Thymus (tissue), 11 donors: ENCODE data around the gene XG. TPM values are rescaled to one million over a fixed set of nuclear protein-coding genes. Genes with fewer than 3 reads are reported as not detected.
A peak's percentile ranks its signal among the peaks of the same experiment; 100 is the strongest.
"Not testable (repeated sequence)": the region's sequence is repeated elsewhere in the genome, so short reads cannot be mapped to it uniquely, and the experiment has no call there.

ENCODE experiments used
- DNase-seq, 9 donors: peaks; one replicate each; pipeline ENCODE4 v3.0.0-alpha.2; 2013; ENCODE audit warnings: low spot score in 9 of 9, low read depth in 6 of 9, missing footprints in 1 of 9
- H3K27ac ChIP-seq, 2 donors: one replicate each; pipeline ENCODE4 v1.5.1; 2013; ENCODE audit warnings: control low read depth in 1 of 2, low read depth in 1 of 2, low read length in 1 of 2, mild to moderate bottlenecking in 1 of 2, moderate library complexity in 1 of 2
- H3K27me3 ChIP-seq, 2 donors: one replicate each; pipeline ENCODE4 v1.5.1; 2013; ENCODE audit warnings: low read length in 1 of 2; ENCODE audit not compliant: control insufficient read depth in 2 of 2, insufficient read depth in 1 of 2
- H3K36me3 ChIP-seq, 2 donors: one replicate each; pipeline ENCODE4 v1.5.1; 2013; ENCODE audit warnings: low read length in 1 of 2, mild to moderate bottlenecking in 1 of 2, moderate library complexity in 1 of 2; ENCODE audit not compliant: control insufficient read depth in 2 of 2, insufficient read depth in 2 of 2
- H3K4me1 ChIP-seq, 2 donors: one replicate each; pipeline ENCODE4 v1.5.1; 2013; ENCODE audit warnings: low read length in 2 of 2; ENCODE audit not compliant: control insufficient read depth in 2 of 2, insufficient read depth in 2 of 2
- H3K4me3 ChIP-seq, 2 donors: one replicate each; pipeline ENCODE4 v1.5.1; 2013; ENCODE audit warnings: low read length in 2 of 2, control low read depth in 1 of 2, mild to moderate bottlenecking in 1 of 2
- H3K9me3 ChIP-seq, 2 donors: one replicate each; pipeline ENCODE4 v1.5.1; 2013; ENCODE audit warnings: low read length in 1 of 2, mild to moderate bottlenecking in 1 of 2; ENCODE audit not compliant: control insufficient read depth in 2 of 2, insufficient read depth in 1 of 2
- WGBS: extraction: QIAGEN DNeasy Blood & Tissue Kit; methylation state at CpG from one replicate; pipeline ENCODE4 v1.1.7; 2013; 5-methylcytosine and 5-hydroxymethylcytosine counted together
- polyA plus RNA-seq: library from polyadenylated mRNA; stranded (reverse); fragments of 200-250 nt; gene quantifications from one replicate; pipeline ENCODE4 v1.2.3, GENCODE V29; 2013
- total RNA-seq: library from RNA; stranded (reverse); fragments of 120-200 nt; gene quantifications from one replicate; pipeline ENCODE4 v1.2.4, GENCODE V29; 2013
- donor health status: healthy.

XG gene
- total and polyA plus RNA-seq, 2 donors: 1.0 to 1.3 TPM

GRCh38 chrX:2781698-2782097 lies 29.9 kb downstream of the XG start:
- no peaks in the 10 kb centered on the region for H3K36me3 ChIP-seq
- no peaks in the 10 kb centered on the region for H3K4me1 ChIP-seq
- no peak overlapping the region for H3K4me3 ChIP-seq
- 33% methylated on average over 6 of the region's 6 CpGs for WGBS
- no peak for DNase-seq
- no peaks in the 10 kb centered on the region for H3K27me3 ChIP-seq
- no peaks in the 10 kb centered on the region for H3K9me3 ChIP-seq
- H3K27ac ChIP-seq: no peak overlapping the region

- Histone ChIP-seq H3K4me1 (no peaks in the 10 kb centered on the region), H3K9me3 (no peaks in the 10 kb centered on the region), H3K4me3 (no peak overlapping the region), H3K36me3 (no peaks in the 10 kb centered on the region), H3K27me3 (no peaks in the 10 kb centered on the region), H3K27ac (no peak overlapping the region)
- peak in 1 of 9 donors; percentile 18 for DNase-seq
- 60% methylated on average over 4 of the region's 4 CpGs for WGBS
Observed at GRCh38 chrX:2782171-2782570, 30.3 kb downstream of the XG start.

- Histone ChIP-seq H3K4me3 (no peak overlapping the region), H3K9me3 (no peaks in the 10 kb centered on the region), H3K27ac (no peak overlapping the region), H3K4me1 (no peaks in the 10 kb centered on the region), H3K36me3 (no peaks in the 10 kb centered on the region), H3K27me3 (no peaks in the 10 kb centered on the region)
- 88% methylated on average over 4 of the region's 4 CpGs for WGBS
- DNase-seq: no peak
Observed at GRCh38 chrX:2782778-2783177, 30.9 kb downstream of the XG start.

GRCh38 chrX:2784026-2784425 lies 32.2 kb downstream of the XG start:
- WGBS: 92% methylated on average over 6 of the region's 6 CpGs
- Histone ChIP-seq H3K4me3 (no peak overlapping the region), H3K27me3 (no peaks in the 10 kb centered on the region), H3K27ac (no peak overlapping the region), H3K36me3 (no peaks in the 10 kb centered on the region), H3K4me1 (no peaks in the 10 kb centered on the region), H3K9me3 (no peaks in the 10 kb centered on the region)
- DNase-seq: no peak

GRCh38 chrX:2785538-2785937 lies 33.7 kb downstream of the XG start:
- no peaks in the 10 kb centered on the region for H3K36me3 ChIP-seq
- H3K4me3 ChIP-seq: no peak overlapping the region
- DNase-seq: no peak
- no peak overlapping the region for H3K27ac ChIP-seq
- H3K4me1 ChIP-seq: no peaks in the 10 kb centered on the region
- WGBS: 93% methylated on average over 4 of the region's 4 CpGs
- H3K27me3 ChIP-seq: no peaks in the 10 kb centered on the region
- no peaks in the 10 kb centered on the region for H3K9me3 ChIP-seq

- Histone ChIP-seq H3K27me3 (no peaks in the 10 kb centered on the region), H3K36me3 (no peaks in the 10 kb centered on the region), H3K27ac (no peak overlapping the region), H3K4me1 (no peaks in the 10 kb centered on the region), H3K9me3 (no peaks in the 10 kb centered on the region), H3K4me3 (no peak overlapping the region)
- no peak for DNase-seq
- 94% methylated on average over 4 of the region's 4 CpGs for WGBS
Observed at GRCh38 chrX:2788980-2789379, 37.1 kb downstream of the XG start.

GRCh38 chrX:2789569-2789968 lies 37.7 kb downstream of the XG start:
- 100% methylated on average over 3 of the region's 3 CpGs for WGBS
- DNase-seq: no peak
- no peaks in the 10 kb centered on the region for H3K36me3 ChIP-seq
- H3K4me1 ChIP-seq: no peaks in the 10 kb centered on the region
- no peak overlapping the region for H3K27ac ChIP-seq
- H3K4me3 ChIP-seq: no peak overlapping the region
- H3K9me3 ChIP-seq: no peaks in the 10 kb centered on the region
- H3K27me3 ChIP-seq: no peaks in the 10 kb centered on the region

- no peak for DNase-seq
- no peaks in the 10 kb centered on the region for H3K36me3 ChIP-seq
- 91% methylated on average over 7 of the region's 7 CpGs for WGBS
Observed at GRCh38 chrX:2793752-2794151, 41.9 kb downstream of the XG start.

GRCh38 chrX:2794336-2794735 lies 42.5 kb downstream of the XG start:
- H3K27ac ChIP-seq: no peak overlapping the region
- H3K27me3 ChIP-seq: no peaks in the 10 kb centered on the region
- WGBS: 99% methylated on average over 19 of the region's 19 CpGs
- no peak overlapping the region for H3K4me3 ChIP-seq
- H3K36me3 ChIP-seq: no peaks in the 10 kb centered on the region
- H3K9me3 ChIP-seq: no peaks in the 10 kb centered on the region
- no peak for DNase-seq
- peaks cover 0 to 4% of the 10 kb centered on the region in 2 donors for H3K4me1 ChIP-seq

More at GRCh38 chrX:2793752-2794151, 41.9 kb downstream of the XG start:
- H3K4me3 ChIP-seq: no peak overlapping the region
- no peak overlapping the region for H3K27ac ChIP-seq
- no peaks in the 10 kb centered on the region for H3K9me3 ChIP-seq
- peaks cover 0 to 4% of the 10 kb centered on the region in 2 donors for H3K4me1 ChIP-seq
- no peaks in the 10 kb centered on the region for H3K27me3 ChIP-seq

- H3K9me3 ChIP-seq, H3K27ac ChIP-seq, H3K4me3 ChIP-seq, DNase-seq, H3K36me3 ChIP-seq, H3K27me3 ChIP-seq: not testable (repeated sequence)
- H3K4me1 ChIP-seq: peaks cover 0 to 13% of the 10 kb centered on the region in 2 donors
- 56% methylated on average over 15 of the region's 15 CpGs for WGBS
Observed at GRCh38 chrX:2796808-2797207, 45.0 kb downstream of the XG start.
